ENCODE measurements around the gene GXYLT1.
"Not testable (repeated sequence)": the region's sequence is repeated elsewhere in the genome, so short reads cannot be mapped to it uniquely, and the experiment has no call there.

The GXYLT1 gene

GRCh38 chr12:42144408-42145196, at the start of gene GXYLT1:
Gene GXYLT1 (minus strand): TSS chr12:42144874. CDS start chr12:42144646, 228 bp downstream.
- DNase-seq: peak; percentile 93

GRCh38 chr12:42192686-42193085, 48.0 kb upstream of the GXYLT1 start:
- no peak for DNase-seq

GRCh38 chr12:42192258-42192657, 47.6 kb upstream of the GXYLT1 start:
- no peak for DNase-seq

- DNase-seq: no peak
Measured at GRCh38 chr12:42190376-42190775, 45.7 kb upstream of the GXYLT1 start.

GRCh38 chr12:42188275-42188674, 43.6 kb upstream of the GXYLT1 start:
- DNase-seq: not testable (repeated sequence)

- no peak for DNase-seq
Measured at GRCh38 chr12:42187799-42188198, 43.1 kb upstream of the GXYLT1 start.

GRCh38 chr12:42186793-42187192, 42.1 kb upstream of the GXYLT1 start:
- no peak for DNase-seq

GRCh38 chr12:42182394-42182793, 37.7 kb upstream of the GXYLT1 start:
- DNase-seq: no peak

- no peak for DNase-seq
Measured at GRCh38 chr12:42180990-42181596, 36.4 kb upstream of the GXYLT1 start.

GRCh38 chr12:42178101-42178500, 33.4 kb upstream of the GXYLT1 start:
- no peak for DNase-seq

- DNase-seq: no peak
Measured at GRCh38 chr12:42174978-42175377, 30.3 kb upstream of the GXYLT1 start.

- no peak for DNase-seq
Measured at GRCh38 chr12:42173961-42174521, 29.4 kb upstream of the GXYLT1 start.

GRCh38 chr12:42172441-42173210, 28.0 kb upstream of the GXYLT1 start:
- no peak for DNase-seq

GRCh38 chr12:42167711-42168110, 23.0 kb upstream of the GXYLT1 start:
- DNase-seq: no peak

GRCh38 chr12:42166501-42166900, 21.8 kb upstream of the GXYLT1 start:
- DNase-seq: no peak

GRCh38 chr12:42163913-42164312, 19.2 kb upstream of the GXYLT1 start:
- DNase-seq: no peak

GRCh38 chr12:42162965-42163364, 18.3 kb upstream of the GXYLT1 start:
- DNase-seq: no peak

GRCh38 chr12:42162193-42162592, 17.5 kb upstream of the GXYLT1 start:
- no peak for DNase-seq

GRCh38 chr12:42161529-42161928, 16.9 kb upstream of the GXYLT1 start:
- DNase-seq: no peak

- DNase-seq: no peak
Measured at GRCh38 chr12:42156232-42156631, 11.6 kb upstream of the GXYLT1 start.

- no peak for DNase-seq
Measured at GRCh38 chr12:42145552-42146215, 1.0 kb upstream of the GXYLT1 start.

GRCh38 chr12:42145197-42145549, 499 bp upstream of the GXYLT1 start:
- DNase-seq: no peak

- DNase-seq: no peak
Measured at GRCh38 chr12:42144158-42144407, 591 bp downstream of the GXYLT1 start.
